Posterior vena cava (tissue), 2 donors: ENCODE results near the gene LATS2. TPM values are rescaled to one million over a fixed set of nuclear protein-coding genes. Genes with fewer than 3 reads are reported as not detected.
"Not testable (repeated sequence)": the region's sequence is repeated elsewhere in the genome, so short reads cannot be mapped to it uniquely, and the experiment has no call there.

ENCODE experiments used
- DNase-seq: peaks from one replicate; pipeline ENCODE4 v3.0.0-alpha.2; 2020; ENCODE audit warnings: low spot score
- intact Hi-C, 2 donors: fragments of 100-400 bp; cut with DNase I; formaldehyde crosslinking; loops; one replicate each; pipeline versions ENCODE4 v1.14.1 to v1.14.2; 2022 to 2023
- total RNA-seq, 2 donors: library from RNA; stranded (reverse); fragmentation: NEBNext Ultra II Directional; extraction: Animal tissue kit (Norgen Biotek cat#: 25700); gene quantifications; one replicate each; pipeline ENCODE4 v1.2.1, GENCODE V29; 2021
- donor health status: DM: yes; HTN: yes; CAD: no.
- donor health status: DM: yes; HTN: yes; CAD: no.

The LATS2 gene
- total RNA-seq, 2 donors from 2014 or later: 37.2 to 41.8 TPM

- no peak for DNase-seq
- intact Hi-C loops: no loop called here
Measured at GRCh38 chr13:20987599-20987998, 73.8 kb downstream of the LATS2 start.

- DNase-seq: no peak
- intact Hi-C loops: no loop called here
Measured at GRCh38 chr13:20984879-20985278, 76.5 kb downstream of the LATS2 start.

GRCh38 chr13:20983386-20983785 lies 78.0 kb downstream of the LATS2 start:
- DNase-seq: no peak
- intact Hi-C loops: no loop called here

- intact Hi-C loops: no loop called here
Measured at GRCh38 chr13:20981370-20982095, 79.9 kb downstream of the LATS2 start.

GRCh38 chr13:20980899-20981298 lies 80.5 kb downstream of the LATS2 start:
- no peak for DNase-seq
- intact Hi-C loops: no loop called here

More at GRCh38 chr13:20981370-20982095, 79.9 kb downstream of the LATS2 start:
- no peak for DNase-seq

- no peak for DNase-seq
- intact Hi-C loops: no loop called here
Measured at GRCh38 chr13:20980430-20980829, 81.0 kb downstream of the LATS2 start.

- DNase-seq: no peak
- intact Hi-C loops: no loop called here
Measured at GRCh38 chr13:20977394-20977793, 84.0 kb downstream of the LATS2 start.

GRCh38 chr13:20974981-20975585 lies 86.3 kb downstream of the LATS2 start:
- no peak for DNase-seq
- intact Hi-C loops: loop anchor here in 1 of 2 donors (5.0 kb wide), 1 partner anchor 1293 kb away; no protein-coding TSS in a partner anchor

GRCh38 chr13:20973886-20974425 lies 87.4 kb downstream of the LATS2 start:
- intact Hi-C loops: loop anchor here in 1 of 2 donors (5.0 kb wide), 1 partner anchor 1292 kb away; no protein-coding TSS in a partner anchor
- DNase-seq: no peak

- intact Hi-C loops: loop anchor here in 1 of 2 donors (5.0 kb wide), 1 partner anchor 1290 kb away; no protein-coding TSS in a partner anchor
- no peak for DNase-seq
Measured at GRCh38 chr13:20972731-20973130, 88.7 kb downstream of the LATS2 start.

- DNase-seq: no peak
- intact Hi-C loops: loop anchor here in 1 of 2 donors (10.0 kb wide), 1 partner anchor 76 kb away; no protein-coding TSS in a partner anchor
Measured at GRCh38 chr13:20969182-20969581, 92.2 kb downstream of the LATS2 start.

GRCh38 chr13:20968745-20969144 lies 92.6 kb downstream of the LATS2 start:
- intact Hi-C loops: loop anchor here in 1 of 2 donors (10.0 kb wide), 1 partner anchor 76 kb away; no protein-coding TSS in a partner anchor
- DNase-seq: no peak

- DNase-seq: no peak
- intact Hi-C loops: loop anchor here in 1 of 2 donors (10.0 kb wide), 1 partner anchor 77 kb away; no protein-coding TSS in a partner anchor
Measured at GRCh38 chr13:20967340-20967739, 94.0 kb downstream of the LATS2 start.

- DNase-seq: no peak
- intact Hi-C loops: loop anchor here in 1 of 2 donors (10.0 kb wide), 1 partner anchor 80 kb away; no protein-coding TSS in a partner anchor
Measured at GRCh38 chr13:20964904-20965303, 96.5 kb downstream of the LATS2 start.

GRCh38 chr13:20961663-20962062 lies 99.7 kb downstream of the LATS2 start:
- intact Hi-C loops: loop anchor here in 1 of 2 donors (10.0 kb wide), 1 partner anchor 83 kb away; no protein-coding TSS in a partner anchor
- DNase-seq: not testable (repeated sequence)

- no peak for DNase-seq
- intact Hi-C loops: loop anchor here in 1 of 2 donors (10.0 kb wide), 1 partner anchor 84 kb away; no protein-coding TSS in a partner anchor
Measured at GRCh38 chr13:20960663-20961309, 100.6 kb downstream of the LATS2 start.

GRCh38 chr13:20957049-20957620 lies 104.3 kb downstream of the LATS2 start:
- intact Hi-C loops: loop anchor here in 1 of 2 donors (10.0 kb wide), 1 partner anchor 528 kb away; no protein-coding TSS in a partner anchor

GRCh38 chr13:20955496-20955895 lies 105.9 kb downstream of the LATS2 start:
- DNase-seq: no peak
- intact Hi-C loops: loop anchor here in 1 of 2 donors (10.0 kb wide), 1 partner anchor 529 kb away; no protein-coding TSS in a partner anchor

More at GRCh38 chr13:20957049-20957620, 104.3 kb downstream of the LATS2 start:
- not testable (repeated sequence) for DNase-seq
